Measurements from ENCODE around the gene PLXNC1.

PLXNC1 gene

GRCh38 chr12:94185801-94186200 is 37.4 kb downstream of the PLXNC1 start:
- no peak overlapping the region for H3K4me3 ChIP-seq (ENCODE audit: low read depth, low read length)
- no peaks in the 10 kb centered on the region for H3K36me3 ChIP-seq (ENCODE audit: control insufficient read depth in 2 of 2, insufficient read depth in 1 of 2, low read length in 2 of 2)
- H3K27ac ChIP-seq (ENCODE audit: extremely low read depth, low read depth, low read length), result no peak overlapping the region
- no peaks in the 10 kb centered on the region for H3K9me3 ChIP-seq (ENCODE audit: control insufficient read depth, insufficient read depth, low read depth, low read length)
- no peaks in the 10 kb centered on the region for H3K4me1 ChIP-seq (ENCODE audit: control insufficient read depth, insufficient read depth, low read length)
- POLR2A ChIA-PET, result no interaction called here
- no peak for TF ChIP-seq ZBTB44 (tag by site-specific recombination; IDR thresholded peaks at IDR 0.05)
- TF ChIP-seq, protein P1, sequence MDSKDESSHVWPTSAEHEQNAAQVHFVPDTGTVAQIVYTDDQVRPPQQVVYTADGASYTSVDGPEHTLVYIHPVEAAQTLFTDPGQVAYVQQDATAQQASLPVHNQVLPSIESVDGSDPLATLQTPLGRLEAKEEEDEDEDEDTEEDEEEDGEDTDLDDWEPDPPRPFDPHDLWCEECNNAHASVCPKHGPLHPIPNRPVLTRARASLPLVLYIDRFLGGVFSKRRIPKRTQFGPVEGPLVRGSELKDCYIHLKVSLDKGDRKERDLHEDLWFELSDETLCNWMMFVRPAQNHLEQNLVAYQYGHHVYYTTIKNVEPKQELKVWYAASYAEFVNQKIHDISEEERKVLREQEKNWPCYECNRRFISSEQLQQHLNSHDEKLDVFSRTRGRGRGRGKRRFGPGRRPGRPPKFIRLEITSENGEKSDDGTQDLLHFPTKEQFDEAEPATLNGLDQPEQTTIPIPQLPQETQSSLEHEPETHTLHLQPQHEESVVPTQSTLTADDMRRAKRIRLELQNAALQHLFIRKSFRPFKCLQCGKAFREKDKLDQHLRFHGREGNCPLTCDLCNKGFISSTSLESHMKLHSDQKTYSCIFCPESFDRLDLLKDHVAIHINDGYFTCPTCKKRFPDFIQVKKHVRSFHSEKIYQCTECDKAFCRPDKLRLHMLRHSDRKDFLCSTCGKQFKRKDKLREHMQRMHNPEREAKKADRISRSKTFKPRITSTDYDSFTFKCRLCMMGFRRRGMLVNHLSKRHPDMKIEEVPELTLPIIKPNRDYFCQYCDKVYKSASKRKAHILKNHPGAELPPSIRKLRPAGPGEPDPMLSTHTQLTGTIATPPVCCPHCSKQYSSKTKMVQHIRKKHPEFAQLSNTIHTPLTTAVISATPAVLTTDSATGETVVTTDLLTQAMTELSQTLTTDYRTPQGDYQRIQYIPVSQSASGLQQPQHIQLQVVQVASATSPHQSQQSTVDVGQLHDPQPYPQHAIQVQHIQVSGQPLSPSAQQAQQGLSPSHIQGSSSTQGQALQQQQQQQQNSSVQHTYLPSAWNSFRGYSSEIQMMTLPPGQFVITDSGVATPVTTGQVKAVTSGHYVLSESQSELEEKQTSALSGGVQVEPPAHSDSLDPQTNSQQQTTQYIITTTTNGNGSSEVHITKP (tag by site-specific recombination; IDR thresholded peaks at IDR 0.05), result no peak
- TF ChIP-seq RBAK (tag by site-specific recombination; IDR thresholded peaks at IDR 0.05), result no peak
- TF ChIP-seq ZXDB (tag by site-specific recombination; IDR thresholded peaks at IDR 0.05), result no peak
- TF ChIP-seq, protein P2, sequence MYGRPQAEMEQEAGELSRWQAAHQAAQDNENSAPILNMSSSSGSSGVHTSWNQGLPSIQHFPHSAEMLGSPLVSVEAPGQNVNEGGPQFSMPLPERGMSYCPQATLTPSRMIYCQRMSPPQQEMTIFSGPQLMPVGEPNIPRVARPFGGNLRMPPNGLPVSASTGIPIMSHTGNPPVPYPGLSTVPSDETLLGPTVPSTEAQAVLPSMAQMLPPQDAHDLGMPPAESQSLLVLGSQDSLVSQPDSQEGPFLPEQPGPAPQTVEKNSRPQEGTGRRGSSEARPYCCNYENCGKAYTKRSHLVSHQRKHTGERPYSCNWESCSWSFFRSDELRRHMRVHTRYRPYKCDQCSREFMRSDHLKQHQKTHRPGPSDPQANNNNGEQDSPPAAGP (tag by site-specific recombination; IDR thresholded peaks at IDR 0.05), result no peak
- TF ChIP-seq ZBTB21 (tag by site-specific recombination; IDR thresholded peaks at IDR 0.05), result no peak
- no peak for TF ChIP-seq ZNF571 (tag by site-specific recombination; IDR thresholded peaks at IDR 0.05)
- TF ChIP-seq ZBTB17 (tag by site-specific recombination; IDR thresholded peaks at IDR 0.05), result no peak
- TF ChIP-seq ZNF157 (tag by site-specific recombination; IDR thresholded peaks at IDR 0.05), result no peak
- no peak for TF ChIP-seq ZNF654 (tag by site-specific recombination; IDR thresholded peaks at IDR 0.05; ENCODE audit: low read depth)
- TF ChIP-seq, protein P3, sequence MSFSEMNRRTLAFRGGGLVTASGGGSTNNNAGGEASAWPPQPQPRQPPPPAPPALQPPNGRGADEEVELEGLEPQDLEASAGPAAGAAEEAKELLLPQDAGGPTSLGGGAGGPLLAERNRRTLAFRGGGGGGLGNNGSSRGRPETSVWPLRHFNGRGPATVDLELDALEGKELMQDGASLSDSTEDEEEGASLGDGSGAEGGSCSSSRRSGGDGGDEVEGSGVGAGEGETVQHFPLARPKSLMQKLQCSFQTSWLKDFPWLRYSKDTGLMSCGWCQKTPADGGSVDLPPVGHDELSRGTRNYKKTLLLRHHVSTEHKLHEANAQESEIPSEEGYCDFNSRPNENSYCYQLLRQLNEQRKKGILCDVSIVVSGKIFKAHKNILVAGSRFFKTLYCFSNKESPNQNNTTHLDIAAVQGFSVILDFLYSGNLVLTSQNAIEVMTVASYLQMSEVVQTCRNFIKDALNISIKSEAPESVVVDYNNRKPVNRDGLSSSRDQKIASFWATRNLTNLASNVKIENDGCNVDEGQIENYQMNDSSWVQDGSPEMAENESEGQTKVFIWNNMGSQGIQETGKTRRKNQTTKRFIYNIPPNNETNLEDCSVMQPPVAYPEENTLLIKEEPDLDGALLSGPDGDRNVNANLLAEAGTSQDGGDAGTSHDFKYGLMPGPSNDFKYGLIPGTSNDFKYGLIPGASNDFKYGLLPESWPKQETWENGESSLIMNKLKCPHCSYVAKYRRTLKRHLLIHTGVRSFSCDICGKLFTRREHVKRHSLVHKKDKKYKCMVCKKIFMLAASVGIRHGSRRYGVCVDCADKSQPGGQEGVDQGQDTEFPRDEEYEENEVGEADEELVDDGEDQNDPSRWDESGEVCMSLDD (tag by site-specific recombination; IDR thresholded peaks at IDR 0.05), result no peak
- TF ChIP-seq ZFP3 (tag by site-specific recombination; IDR thresholded peaks at IDR 0.05; ENCODE audit: low read depth), result no peak
- no peak for TF ChIP-seq ZNF280D (tag by site-specific recombination; IDR thresholded peaks at IDR 0.05)
- no peak for TF ChIP-seq ZNF132 (tag by site-specific recombination; IDR thresholded peaks at IDR 0.05; ENCODE audit: borderline replicate concordance)
- no peak for TF ChIP-seq ZNF10 (tag by site-specific recombination; IDR thresholded peaks at IDR 0.05)
- no peak for TF ChIP-seq ZNF324 (tag by site-specific recombination; IDR thresholded peaks at IDR 0.05)
- no peak for TF ChIP-seq PBX3 (CRISPR knock-in tag; IDR thresholded peaks at IDR 0.05)
- TF ChIP-seq ZNF473 (tag by site-specific recombination; IDR thresholded peaks at IDR 0.05), result no peak
- CTCF ChIA-PET, result interaction anchor here (1.6 kb wide), 1 partner anchor 347 kb away, joined by 4 read pairs; no protein-coding TSS in a partner anchor

All from HEK293 (cell line).